ENCODE measurements around the gene DYNAP. TPM values are rescaled to one million over a fixed set of nuclear protein-coding genes. Genes with fewer than 3 reads are reported as not detected.

DYNAP gene
- total RNA-seq, 2 experiments from 2014 or later = not detected

DNA sequence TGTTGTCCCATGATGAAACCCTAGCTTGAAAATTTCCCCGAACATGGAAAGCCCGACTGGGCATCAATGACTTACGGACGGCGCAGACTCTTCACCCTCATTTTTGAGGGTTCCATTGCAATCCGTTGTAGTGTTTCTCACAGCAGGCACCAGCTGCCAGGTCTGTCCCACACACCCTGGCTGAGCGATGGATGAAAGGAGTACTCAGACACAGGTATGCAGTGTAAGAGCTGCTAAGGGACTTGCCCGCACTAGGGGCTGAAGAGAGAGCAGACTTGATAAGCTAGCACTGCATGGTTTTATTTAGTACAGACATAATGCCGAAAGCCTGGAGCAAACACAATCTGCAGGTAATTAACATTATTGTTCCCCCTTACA is 15.8 kb downstream of the DYNAP start:
- peaks cover 4% of the 10 kb centered on the region for H3K4me1 Mint-ChIP-seq
- no peaks in the 10 kb centered on the region for H3K9me3 Mint-ChIP-seq (ENCODE audit: low read depth)
- CTCF ChIA-PET = interaction anchor here (0.6 to 0.8 kb wide), 2 partner anchors 64 to 1706 kb away, joined by 4 read pairs; no protein-coding TSS in a partner anchor
- H3K27me3 Mint-ChIP-seq = no peaks in the 10 kb centered on the region
- H3K27ac Mint-ChIP-seq = no peak overlapping the region
- DNase-seq (no peak), ATAC-seq (no peak)
- H3K4me3 Mint-ChIP-seq = no peak overlapping the region
- H3K36me3 Mint-ChIP-seq (ENCODE audit: low read depth) = no peaks in the 10 kb centered on the region
- intact Hi-C loops (cut with DNase I, micrococcal nuclease) = no loop called here
- POLR2A ChIA-PET = no interaction called here

DNA sequence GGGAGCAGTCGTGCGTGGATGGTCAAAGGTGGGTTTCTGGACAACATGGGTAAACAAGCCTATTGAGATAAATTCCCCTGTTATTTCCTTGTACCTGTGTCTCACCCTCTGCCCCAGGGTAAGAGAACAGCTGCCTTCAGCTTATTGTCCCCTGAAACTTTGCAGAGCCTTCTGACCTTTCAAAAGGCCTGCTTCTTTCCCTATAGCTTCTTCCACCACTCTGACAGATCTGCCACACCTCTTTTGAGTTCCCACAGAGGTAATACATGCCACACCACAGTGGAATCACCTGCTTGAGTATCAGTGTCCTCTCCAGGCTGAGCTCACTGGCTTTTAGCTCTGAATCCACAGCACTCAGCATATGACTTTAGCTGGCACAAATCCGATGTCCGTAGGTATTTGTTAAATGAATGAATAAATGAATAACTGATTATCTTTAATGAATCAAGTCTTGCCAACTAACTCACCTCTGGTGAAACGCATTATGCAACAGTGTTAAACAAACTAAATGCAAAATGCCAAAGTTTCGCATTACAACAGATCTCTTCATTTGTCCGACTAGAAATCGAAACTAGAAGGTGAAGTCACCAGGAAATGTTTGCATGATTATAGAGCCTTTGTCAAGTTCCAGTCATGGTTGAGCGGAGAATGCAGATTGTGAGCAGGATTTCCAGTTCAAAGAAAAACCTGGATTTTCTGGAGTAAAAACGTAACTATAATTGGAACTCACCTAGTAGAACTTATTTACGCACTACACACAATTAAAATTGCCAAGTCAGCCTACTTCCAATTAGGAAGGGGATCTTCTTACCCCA is 16.4 kb downstream of the DYNAP start:
- peaks cover 4% of the 10 kb centered on the region for H3K4me1 Mint-ChIP-seq
- POLR2A ChIA-PET = no interaction called here
- ATAC-seq (no peak), DNase-seq (no peak)
- no peaks in the 10 kb centered on the region for H3K27me3 Mint-ChIP-seq
- H3K27ac Mint-ChIP-seq = no peak overlapping the region
- H3K36me3 Mint-ChIP-seq (ENCODE audit: low read depth) = no peaks in the 10 kb centered on the region
- CTCF ChIA-PET = no interaction called here
- H3K9me3 Mint-ChIP-seq (ENCODE audit: low read depth) = no peaks in the 10 kb centered on the region
- no peak overlapping the region for H3K4me3 Mint-ChIP-seq
- intact Hi-C loops (cut with DNase I, micrococcal nuclease) = no loop called here

DNA sequence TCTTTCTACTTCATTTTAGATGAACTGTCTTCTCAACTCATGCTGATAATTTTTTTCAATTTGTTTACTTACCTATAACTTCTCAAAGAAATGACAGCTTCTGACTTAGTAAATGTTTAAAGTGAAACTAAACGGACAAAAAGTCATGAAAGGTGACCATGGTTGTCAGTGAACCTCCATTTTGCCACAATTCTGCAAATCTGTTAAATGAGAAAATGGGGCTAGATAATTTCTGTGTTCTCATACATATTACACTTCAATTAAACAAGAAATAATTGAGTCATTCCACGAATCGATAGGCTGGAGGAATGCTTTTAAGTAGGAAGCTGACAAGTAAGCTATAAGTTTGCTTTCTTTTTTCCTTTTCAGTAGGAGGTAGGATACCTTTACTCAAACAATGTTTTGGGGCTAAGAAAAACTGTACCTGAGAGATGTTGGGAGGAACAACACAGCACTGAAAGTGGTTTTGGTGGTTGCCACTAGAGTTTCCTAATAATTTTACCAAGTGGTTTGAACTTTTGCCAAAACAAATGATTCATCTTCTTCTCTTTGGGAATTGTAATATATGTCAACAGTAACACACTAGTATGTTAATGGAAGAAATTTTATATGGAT is 17.1 kb downstream of the DYNAP start:
- ATAC-seq = no peak
- ChIA-PET CTCF (no interaction called here), POLR2A (no interaction called here)
- no peak for DNase-seq
- H3K27ac Mint-ChIP-seq = no peak overlapping the region
- no peaks in the 10 kb centered on the region for H3K36me3 Mint-ChIP-seq (ENCODE audit: low read depth)
- peaks cover 4% of the 10 kb centered on the region for H3K4me1 Mint-ChIP-seq
- intact Hi-C loops (cut with DNase I, micrococcal nuclease) = no loop called here
- H3K4me3 Mint-ChIP-seq = no peak overlapping the region
- no peaks in the 10 kb centered on the region for H3K27me3 Mint-ChIP-seq
- H3K9me3 Mint-ChIP-seq (ENCODE audit: low read depth) = no peaks in the 10 kb centered on the region

DNA sequence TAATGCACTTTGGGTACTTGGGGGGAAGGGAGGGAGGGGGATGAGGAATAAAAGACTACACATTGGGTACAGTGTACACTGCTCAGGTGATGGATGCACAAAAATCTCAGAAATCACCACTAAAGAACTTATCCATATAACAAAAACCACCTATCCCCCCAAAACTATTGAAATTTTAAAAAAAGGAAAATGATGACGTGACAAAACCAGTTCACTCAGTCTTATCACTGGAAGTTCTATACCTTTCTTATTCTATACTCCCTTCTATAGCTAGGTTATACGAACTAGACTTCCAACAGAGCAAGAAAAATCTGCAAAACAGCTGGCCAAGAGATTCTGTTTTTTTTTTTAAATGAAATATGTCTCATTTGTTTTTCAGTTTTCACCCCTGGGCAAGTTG is 20.8 kb downstream of the DYNAP start:
- H3K27ac Mint-ChIP-seq = no peak overlapping the region
- ATAC-seq (no peak), DNase-seq (no peak)
- H3K9me3 Mint-ChIP-seq (ENCODE audit: low read depth) = no peaks in the 10 kb centered on the region
- peaks cover 11% of the 10 kb centered on the region for H3K4me1 Mint-ChIP-seq
- POLR2A ChIA-PET = no interaction called here
- no peaks in the 10 kb centered on the region for H3K36me3 Mint-ChIP-seq (ENCODE audit: low read depth)
- intact Hi-C loops (cut with DNase I, micrococcal nuclease) = no loop called here
- H3K27me3 Mint-ChIP-seq = no peaks in the 10 kb centered on the region
- CTCF ChIA-PET = no interaction called here
- no peak overlapping the region for H3K4me3 Mint-ChIP-seq

DNA sequence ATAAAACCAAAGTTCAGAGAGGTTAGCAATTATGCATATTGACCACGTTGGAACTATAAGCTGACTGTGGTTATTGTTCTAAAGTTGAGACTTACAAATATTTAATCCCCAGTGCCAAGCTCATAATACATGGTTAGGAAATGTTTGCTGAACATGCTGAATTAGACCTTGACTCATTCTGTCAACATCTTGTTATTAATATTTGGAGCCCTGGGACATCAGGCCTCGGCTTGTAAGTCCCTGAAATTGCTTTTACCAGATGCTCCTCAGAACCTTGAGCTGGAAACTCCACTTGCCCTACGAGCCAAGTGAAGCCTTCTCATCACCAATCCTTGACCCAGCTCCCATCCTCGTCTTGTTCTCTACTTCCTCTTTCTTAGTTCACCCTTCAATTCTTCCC is 21.2 kb downstream of the DYNAP start:
- DNase-seq = no peak
- POLR2A ChIA-PET = no interaction called here
- H3K27me3 Mint-ChIP-seq = no peaks in the 10 kb centered on the region
- intact Hi-C loops (cut with DNase I, micrococcal nuclease) = no loop called here
- ATAC-seq = no peak
- no peak overlapping the region for H3K27ac Mint-ChIP-seq
- H3K36me3 Mint-ChIP-seq (ENCODE audit: low read depth) = no peaks in the 10 kb centered on the region
- CTCF ChIA-PET = no interaction called here
- H3K9me3 Mint-ChIP-seq (ENCODE audit: low read depth) = no peaks in the 10 kb centered on the region
- H3K4me3 Mint-ChIP-seq = no peak overlapping the region
- H3K4me1 Mint-ChIP-seq = peaks cover 11% of the 10 kb centered on the region

DNA sequence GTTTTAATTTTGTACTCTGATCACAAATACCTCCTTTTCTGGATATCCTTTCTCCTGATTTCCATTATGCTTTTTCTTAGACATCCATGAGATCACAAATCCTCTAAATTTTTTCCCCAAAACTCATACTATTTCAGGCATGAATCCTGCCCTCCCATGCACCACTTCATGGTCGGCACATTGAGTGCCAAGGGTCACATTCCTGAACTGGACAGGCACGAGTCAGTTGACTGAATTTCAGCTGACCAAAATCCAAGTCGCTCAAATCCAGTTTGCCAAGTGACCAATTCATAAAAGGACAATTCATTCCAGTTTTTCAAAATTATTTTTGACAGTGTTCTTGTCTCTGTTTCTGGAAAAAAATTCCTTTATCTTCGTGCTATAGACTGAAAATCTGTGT is 22.1 kb downstream of the DYNAP start:
- H3K4me1 Mint-ChIP-seq = peaks cover 8% of the 10 kb centered on the region
- DNase-seq = no peak
- no peaks in the 10 kb centered on the region for H3K36me3 Mint-ChIP-seq (ENCODE audit: low read depth)
- H3K27ac Mint-ChIP-seq = no peak overlapping the region
- intact Hi-C loops (cut with DNase I, micrococcal nuclease) = no loop called here
- H3K27me3 Mint-ChIP-seq = no peaks in the 10 kb centered on the region
- ATAC-seq = no peak
- ChIA-PET POLR2A (no interaction called here), CTCF (interaction anchor here (0.7 kb wide), 1 partner anchor 199 kb away, joined by 3 read pairs; no protein-coding TSS in a partner anchor)
- H3K4me3 Mint-ChIP-seq = no peak overlapping the region
- H3K9me3 Mint-ChIP-seq (ENCODE audit: low read depth) = no peaks in the 10 kb centered on the region

DNA sequence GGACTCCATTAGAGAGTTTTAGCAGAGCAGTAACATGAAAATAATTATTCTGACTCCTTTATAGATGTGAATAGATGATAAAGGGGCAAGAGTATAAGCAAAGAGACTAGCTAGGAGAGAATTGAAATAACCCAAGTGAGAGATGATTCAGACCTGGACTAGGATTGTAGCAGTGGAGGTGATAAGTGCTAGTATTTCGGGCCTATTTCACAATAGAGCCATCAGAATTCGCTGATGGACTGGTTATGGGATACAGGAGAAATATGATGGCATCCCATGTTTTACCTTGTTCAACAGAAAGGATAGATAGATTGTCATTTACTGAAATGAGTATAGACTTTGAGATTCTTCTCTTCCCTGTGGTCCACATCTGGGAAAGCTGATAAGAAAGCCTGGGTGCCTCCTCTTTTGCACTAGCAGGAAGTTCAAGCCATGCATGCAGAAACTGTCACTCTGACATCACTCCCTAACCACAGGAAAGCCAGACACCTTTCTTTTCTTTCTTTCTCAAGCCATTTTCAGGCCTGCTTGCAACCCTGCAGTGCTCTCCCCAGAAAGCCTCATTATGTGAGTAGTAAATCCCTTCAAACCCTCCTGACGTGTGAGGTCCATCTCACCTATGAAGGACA is 25.3 kb downstream of the DYNAP start:
- ChIA-PET CTCF (no interaction called here), POLR2A (no interaction called here)
- Mint-ChIP-seq H3K4me1 (peaks cover 7% of the 10 kb centered on the region), H3K36me3 (ENCODE audit: low read depth) (no peaks in the 10 kb centered on the region), H3K4me3 (no peak overlapping the region), H3K27ac (no peak overlapping the region), H3K9me3 (ENCODE audit: low read depth) (no peaks in the 10 kb centered on the region), H3K27me3 (peaks cover 5% of the 10 kb centered on the region)
- intact Hi-C loops (cut with DNase I, micrococcal nuclease) = no loop called here
- DNase-seq = no peak
- ATAC-seq = no peak

DNA sequence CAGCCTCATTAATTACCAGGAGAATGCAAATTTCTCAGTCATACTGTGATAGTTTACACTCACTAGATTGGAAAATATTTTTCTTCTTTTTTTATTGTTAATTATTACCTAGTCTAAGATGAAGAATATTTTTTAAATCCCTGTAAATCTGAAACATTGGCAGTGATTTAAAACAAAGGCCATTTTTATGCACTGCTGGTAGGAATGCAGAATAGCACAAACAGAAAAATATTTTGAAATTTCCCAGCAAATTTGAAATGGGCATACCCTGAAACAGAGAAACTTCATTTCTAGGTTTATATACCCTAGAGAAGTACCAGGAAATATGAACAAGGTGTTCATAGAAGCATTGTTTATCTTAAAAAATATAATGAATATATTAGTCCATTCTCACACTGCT is 31.0 kb downstream of the DYNAP start:
- ChIA-PET CTCF (interaction anchor here (0.7 kb wide), 1 partner anchor 49 kb away, joined by 4 read pairs; no protein-coding TSS in a partner anchor), POLR2A (no interaction called here)
- Mint-ChIP-seq H3K27me3 (peaks cover 5% of the 10 kb centered on the region), H3K9me3 (ENCODE audit: low read depth) (peaks cover 5% of the 10 kb centered on the region), H3K36me3 (ENCODE audit: low read depth) (no peaks in the 10 kb centered on the region), H3K27ac (no peak overlapping the region), H3K4me1 (no peaks in the 10 kb centered on the region), H3K4me3 (no peak overlapping the region)
- intact Hi-C loops (cut with DNase I, micrococcal nuclease) = no loop called here
- no peak for ATAC-seq
- no peak for DNase-seq

DNA sequence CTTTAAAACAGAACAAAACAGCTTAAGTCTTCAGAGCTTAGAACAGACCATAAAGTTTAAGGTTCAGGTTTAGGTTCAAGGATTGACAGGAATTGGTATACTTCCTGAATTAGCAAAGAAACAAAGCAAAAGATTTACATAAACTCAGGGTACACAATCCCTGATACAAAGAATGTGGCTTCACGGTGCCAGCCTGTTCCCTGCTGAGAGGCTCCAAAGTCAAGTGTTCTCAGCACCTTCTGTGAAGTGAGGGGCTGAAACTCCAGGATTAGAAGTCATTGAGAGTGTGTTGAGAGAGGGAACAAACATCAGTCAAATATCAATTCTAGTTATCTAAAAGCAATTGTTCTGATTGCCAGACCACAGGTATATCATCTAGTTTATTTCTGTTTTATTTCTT is 35.7 kb downstream of the DYNAP start:
- POLR2A ChIA-PET = no interaction called here
- Mint-ChIP-seq H3K4me1 (no peaks in the 10 kb centered on the region), H3K4me3 (no peak overlapping the region), H3K27ac (no peak overlapping the region), H3K9me3 (ENCODE audit: low read depth) (peaks cover 5% of the 10 kb centered on the region), H3K27me3 (no peaks in the 10 kb centered on the region), H3K36me3 (ENCODE audit: low read depth) (no peaks in the 10 kb centered on the region)
- ATAC-seq (no peak), DNase-seq (no peak)
- CTCF ChIA-PET = no interaction called here
- intact Hi-C loops (cut with DNase I, micrococcal nuclease) = no loop called here

DNA sequence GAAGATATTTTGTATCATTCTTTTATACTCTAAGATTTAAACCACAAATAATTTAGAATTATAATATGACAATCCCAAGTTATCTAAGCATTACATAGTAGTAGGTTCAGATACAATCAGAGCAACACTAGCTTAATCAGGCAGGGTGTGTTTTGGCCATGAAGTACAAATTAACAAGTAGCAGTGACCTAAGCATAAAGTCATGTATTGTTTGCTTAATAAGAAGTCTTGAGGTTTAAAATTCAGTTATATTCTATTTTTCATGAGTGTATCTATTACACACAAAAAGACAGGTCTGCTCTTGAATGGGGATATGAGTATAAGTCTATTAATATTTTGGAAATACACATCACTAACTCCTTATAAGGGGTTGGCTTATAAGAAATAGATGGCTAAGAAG is 39.9 kb downstream of the DYNAP start:
- DNase-seq = no peak
- no peak overlapping the region for H3K4me3 Mint-ChIP-seq
- ChIA-PET CTCF (no interaction called here), POLR2A (no interaction called here)
- H3K27me3 Mint-ChIP-seq = peaks cover 2% of the 10 kb centered on the region
- peaks cover under 1% of the 10 kb centered on the region for H3K9me3 Mint-ChIP-seq (ENCODE audit: low read depth)
- no peaks in the 10 kb centered on the region for H3K36me3 Mint-ChIP-seq (ENCODE audit: low read depth)
- no peaks in the 10 kb centered on the region for H3K4me1 Mint-ChIP-seq
- ATAC-seq = no peak
- intact Hi-C loops (cut with DNase I, micrococcal nuclease) = no loop called here
- H3K27ac Mint-ChIP-seq = no peak overlapping the region

DNA sequence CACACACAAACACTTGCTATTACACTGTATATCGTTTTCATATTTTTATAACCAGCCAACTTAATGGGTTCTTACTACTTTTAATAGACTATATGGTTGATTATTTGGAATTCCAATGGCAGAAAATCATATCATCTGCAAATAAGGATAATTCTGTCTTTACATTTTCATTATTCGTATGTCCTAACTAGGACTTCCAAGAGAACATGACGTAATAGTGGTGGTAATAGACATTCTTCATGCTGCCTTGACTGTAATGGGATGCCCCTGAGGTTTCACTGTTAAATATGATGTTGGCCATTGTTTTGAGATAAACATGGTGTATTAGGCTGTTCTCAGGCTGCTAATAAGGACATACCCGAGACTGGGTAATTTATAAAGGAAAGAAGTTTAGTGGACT is 45.2 kb downstream of the DYNAP start:
- ATAC-seq (no peak), DNase-seq (no peak)
- no peaks in the 10 kb centered on the region for H3K36me3 Mint-ChIP-seq (ENCODE audit: low read depth)
- H3K4me3 Mint-ChIP-seq = no peak overlapping the region
- H3K9me3 Mint-ChIP-seq (ENCODE audit: low read depth) = no peaks in the 10 kb centered on the region
- POLR2A ChIA-PET = no interaction called here
- H3K27me3 Mint-ChIP-seq = peaks cover 9% of the 10 kb centered on the region
- H3K4me1 Mint-ChIP-seq = peaks cover under 1% of the 10 kb centered on the region
- intact Hi-C loops (cut with DNase I, micrococcal nuclease) = no loop called here
- H3K27ac Mint-ChIP-seq = no peak overlapping the region
- CTCF ChIA-PET = no interaction called here

DNA sequence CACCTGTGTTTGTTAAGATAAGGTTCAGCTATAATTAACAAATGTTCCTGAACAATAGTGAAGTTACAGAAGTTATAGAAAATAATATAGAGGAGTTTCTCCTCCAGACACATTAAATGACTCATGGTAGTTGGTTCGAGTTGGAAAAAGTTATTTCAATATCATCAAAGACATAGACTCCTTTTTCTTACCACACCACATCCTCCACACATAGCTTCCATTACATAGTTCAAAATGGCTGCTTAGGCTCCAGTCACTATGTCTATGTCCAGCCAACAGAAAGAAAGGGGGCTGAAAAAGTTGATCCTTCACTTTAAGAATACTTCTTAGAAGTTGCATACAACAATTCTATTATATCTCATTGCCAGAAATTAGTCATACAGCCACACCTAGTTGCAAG is 50.7 kb downstream of the DYNAP start:
- no peak overlapping the region for H3K4me3 Mint-ChIP-seq
- intact Hi-C loops (cut with DNase I, micrococcal nuclease) = no loop called here
- H3K9me3 Mint-ChIP-seq (ENCODE audit: low read depth) = no peaks in the 10 kb centered on the region
- ATAC-seq (peak; percentile 42), DNase-seq (no peak)
- no peak overlapping the region for H3K27ac Mint-ChIP-seq
- H3K4me1 Mint-ChIP-seq = peaks cover 2% of the 10 kb centered on the region
- ChIA-PET POLR2A (no interaction called here), CTCF (interaction anchor here (0.7 kb wide), 1 partner anchor 340 kb away, joined by 3 read pairs; no protein-coding TSS in a partner anchor)
- peaks cover 10% of the 10 kb centered on the region for H3K27me3 Mint-ChIP-seq
- H3K36me3 Mint-ChIP-seq (ENCODE audit: low read depth) = no peaks in the 10 kb centered on the region
